Neural progenitor cell (in vitro differentiated cells): ENCODE data around the gene NHP2. TPM values are rescaled to one million over a fixed set of nuclear protein-coding genes. Genes with fewer than 3 reads are reported as not detected.

Source experiments
- DNase-seq: peaks from one replicate; pipeline ENCODE4 v3.0.0-alpha.2; 2016; ENCODE audit warnings: low spot score
- H2AFZ ChIP-seq: fragments of 200-600 bp; sonication (generic); replicated peaks from 2 replicates; pipeline ENCODE4 v1.6.1; 2016; ENCODE audit warnings: antibody characterized with exemption
- H3F3A ChIP-seq: fragments of 200-600 bp; sonication (generic); 2 replicates; pipeline ENCODE4 v1.6.1; 2016; ENCODE audit warnings: antibody characterized with exemption, low read depth
- H3K27ac ChIP-seq: fragments of 200-600 bp; sonication (generic); 2 replicates; pipeline ENCODE4 v1.5.1; 2016; ENCODE audit warnings: mild to moderate bottlenecking
- H3K27me3 ChIP-seq: fragments of 200-600 bp; sonication (generic); 2 replicates; pipeline ENCODE4 v1.6.1; 2016; ENCODE audit warnings: mild to moderate bottlenecking, moderate library complexity
- H3K36me3 ChIP-seq: fragments of 200-600 bp; sonication (generic); 2 replicates; pipeline ENCODE4 v1.5.1; 2016
- H3K4me1 ChIP-seq: fragments of 200-600 bp; sonication (generic); 2 replicates; pipeline ENCODE4 v1.6.1; 2016; ENCODE audit warnings: mixed run types
- H3K4me2 ChIP-seq: fragments of 200-600 bp; sonication (generic); 2 replicates; pipeline ENCODE4 v1.6.1; 2016
- H3K4me3 ChIP-seq: fragments of 200-600 bp; sonication (generic); 2 replicates; pipeline ENCODE4 v1.5.1; 2016
- H3K79me2 ChIP-seq: fragments of 200-600 bp; sonication (generic); 2 replicates; pipeline ENCODE4 v1.6.1; 2016; ENCODE audit warnings: low read depth
- H3K9ac ChIP-seq: fragments of 200-600 bp; sonication (generic); 2 replicates; pipeline ENCODE4 v1.6.1; 2016
- H3K9me3 ChIP-seq: fragments of 200-600 bp; sonication (generic); 2 replicates; pipeline ENCODE4 v1.5.1; 2016; ENCODE audit warnings: low read depth
- H4K20me1 ChIP-seq: fragments of 200-600 bp; sonication (generic); 2 replicates; pipeline ENCODE4 v1.6.1; 2016; ENCODE audit warnings: low read depth
- H3K27ac Mint-ChIP-seq: 3 replicates; pipeline ENCODE4 v1.8.0; 2021; ENCODE audit warnings: mixed read lengths
- H3K27me3 Mint-ChIP-seq: 2 replicates; pipeline ENCODE4 v1.8.0; 2022; ENCODE audit warnings: low read depth, mild to moderate bottlenecking, inconsistent platforms, moderate library complexity, mixed read lengths; ENCODE audit not compliant: insufficient read depth
- H3K36me3 Mint-ChIP-seq: 3 replicates; pipeline ENCODE4 v1.8.0; 2021; ENCODE audit warnings: mixed read lengths
- H3K4me1 Mint-ChIP-seq: 3 replicates; pipeline ENCODE4 v1.8.0; 2021; ENCODE audit warnings: mixed read lengths
- H3K4me3 Mint-ChIP-seq: 3 replicates; pipeline ENCODE4 v1.8.0; 2021; ENCODE audit warnings: mild to moderate bottlenecking, moderate library complexity, mixed read lengths
- H3K9me3 Mint-ChIP-seq: 3 replicates; pipeline ENCODE4 v1.8.0; 2020; ENCODE audit warnings: mixed read lengths
- CTCF ChIP-seq: fragments of 200-600 bp; sonication (generic); IDR thresholded peaks from 2 replicates; pipeline ENCODE4 v1.5.1; 2017; ENCODE audit warnings: antibody characterized with exemption, mild to moderate bottlenecking
- EZH2 ChIP-seq: fragments of 200-600 bp; sonication (generic); IDR thresholded peaks from 2 replicates; pipeline ENCODE4 v1.6.1; 2017; ENCODE audit warnings: antibody characterized with exemption, mild to moderate bottlenecking, moderate library complexity
- EZH2phosphoT487 ChIP-seq: fragments of 200-600 bp; sonication (generic); IDR thresholded peaks from 2 replicates; pipeline ENCODE4 v1.6.1; 2017; ENCODE audit warnings: antibody characterized with exemption
- total RNA-seq: library from RNA; depleted of rRNA; stranded (reverse); fragments of >200 nt; gene quantifications from 2 replicates; pipeline ENCODE4 v1.2.3, GENCODE V29; 2015; ENCODE audit warnings: low replicate concordance

The NHP2 gene
- total RNA-seq, 1 donor from 2014 or later, result 357 TPM

GRCh38 chr5:178150977-178151734, 2.5 kb downstream of the NHP2 start:
- H3K36me3 Mint-ChIP-seq, result peaks cover 31% of the 10 kb centered on the region
- H3K4me3 Mint-ChIP-seq, result peak overlapping the region; percentile 61

GRCh38 chr5:178149199-178149932, 4.3 kb downstream of the NHP2 start:
- H3K27ac Mint-ChIP-seq, result no peak overlapping the region
- H3K79me2 ChIP-seq, result peaks cover 20% of the 10 kb centered on the region
- peaks cover 13% of the 10 kb centered on the region for H3K4me1 Mint-ChIP-seq
- no peaks in the 10 kb centered on the region for H3K9me3 ChIP-seq
- H3F3A ChIP-seq, result peaks cover 11% of the 10 kb centered on the region
- H3K36me3 ChIP-seq, result no peaks in the 10 kb centered on the region
- no peak overlapping the region for H2AFZ ChIP-seq
- no peak overlapping the region for H3K27ac ChIP-seq
- peaks cover 4% of the 10 kb centered on the region for H3K4me1 ChIP-seq
- peaks cover 4% of the 10 kb centered on the region for H3K27me3 Mint-ChIP-seq
- no peak overlapping the region for H3K4me2 ChIP-seq
- H3K4me3 ChIP-seq, result no peak overlapping the region
- DNase-seq, result no peak
- H3K4me3 Mint-ChIP-seq, result no peak overlapping the region
- no peak overlapping the region for H3K9ac ChIP-seq
- H3K27me3 ChIP-seq, result no peaks in the 10 kb centered on the region
- peaks cover 18% of the 10 kb centered on the region for H4K20me1 ChIP-seq
- TF ChIP-seq EZH2phosphoT487 (no peak), CTCF (no peak), EZH2 (no peak)
- H3K9me3 Mint-ChIP-seq, result no peaks in the 10 kb centered on the region
- H3K36me3 Mint-ChIP-seq, result peaks cover 34% of the 10 kb centered on the region

More at GRCh38 chr5:178150977-178151734, 2.5 kb downstream of the NHP2 start:
- Histone ChIP-seq H3K79me2 (peaks cover 20% of the 10 kb centered on the region), H3K27me3 (no peaks in the 10 kb centered on the region), H3F3A (peaks cover 14% of the 10 kb centered on the region), H3K4me3 (no peak overlapping the region), H4K20me1 (peaks cover 13% of the 10 kb centered on the region), H3K9ac (no peak overlapping the region), H3K4me1 (peaks cover 4% of the 10 kb centered on the region), H2AFZ (no peak overlapping the region), H3K9me3 (no peaks in the 10 kb centered on the region), H3K36me3 (no peaks in the 10 kb centered on the region), H3K4me2 (no peak overlapping the region), H3K27ac (no peak overlapping the region)
- DNase-seq, result peak; percentile 47
- Mint-ChIP-seq H3K27me3 (peaks cover 4% of the 10 kb centered on the region), H3K9me3 (no peaks in the 10 kb centered on the region), H3K27ac (no peak overlapping the region), H3K4me1 (peaks cover 17% of the 10 kb centered on the region)
- no peak for TF ChIP-seq EZH2
- TF ChIP-seq CTCF, result no peak
- no peak for TF ChIP-seq EZH2phosphoT487

GRCh38 chr5:178147406-178147805, 6.3 kb downstream of the NHP2 start:
- H3K9me3 Mint-ChIP-seq, result no peaks in the 10 kb centered on the region
- no peak overlapping the region for H3K27ac Mint-ChIP-seq
- Histone ChIP-seq H3K27ac (no peak overlapping the region), H3K36me3 (no peaks in the 10 kb centered on the region), H3K27me3 (no peaks in the 10 kb centered on the region), H3K9ac (no peak overlapping the region), H3K4me3 (no peak overlapping the region), H3K79me2 (peaks cover 8% of the 10 kb centered on the region), H2AFZ (no peak overlapping the region), H3K4me1 (no peaks in the 10 kb centered on the region), H4K20me1 (peaks cover 18% of the 10 kb centered on the region), H3K9me3 (no peaks in the 10 kb centered on the region), H3K4me2 (no peak overlapping the region), H3F3A (peaks cover 10% of the 10 kb centered on the region)
- peaks cover 4% of the 10 kb centered on the region for H3K27me3 Mint-ChIP-seq
- H3K4me3 Mint-ChIP-seq, result no peak overlapping the region
- DNase-seq, result no peak
- H3K36me3 Mint-ChIP-seq, result peaks cover 41% of the 10 kb centered on the region
- H3K4me1 Mint-ChIP-seq, result peaks cover 2% of the 10 kb centered on the region
- TF ChIP-seq EZH2phosphoT487, result no peak
- no peak for TF ChIP-seq CTCF
- TF ChIP-seq EZH2, result no peak
